ENCODE measurements around the gene RORC. TPM values are rescaled to one million over a fixed set of nuclear protein-coding genes. Genes with fewer than 3 reads are reported as not detected.

Gene RORC
- total and polyA plus RNA-seq, 2 experiments from 2014 or later: not detected

GRCh38 chr1:151862604-151863003 lies 31.0 kb upstream of the RORC start:
- DNase-seq: no peak
- Histone ChIP-seq H3K4me3 (no peak overlapping the region), H2AFZ (no peak overlapping the region), H3K27ac (no peak overlapping the region), H3K9me3 (ENCODE audit: low read depth) (no peaks in the 10 kb centered on the region), H4K20me1 (ENCODE audit: insufficient read depth) (no peaks in the 10 kb centered on the region), H3K4me1 (ENCODE audit: insufficient read depth) (peaks cover 10% of the 10 kb centered on the region; the same call in 1 of the 2 replicates), H3K9me2 (ENCODE audit: insufficient read depth) (no peaks in the 10 kb centered on the region), H3K4me2 (ENCODE audit: unreplicated experiment) (no peak overlapping the region), H3K36me3 (ENCODE audit: low read depth) (no peaks in the 10 kb centered on the region), H3K79me2 (ENCODE audit: insufficient read depth) (no peaks in the 10 kb centered on the region), H3F3A (ENCODE audit: insufficient read depth) (peaks cover 7% of the 10 kb centered on the region; the same call in 1 of the 2 replicates), H3K27me3 (replicated peaks; ENCODE audit: insufficient read depth) (no peaks in the 10 kb centered on the region), H3K9ac (no peak overlapping the region)
- in situ Hi-C loops (cut with MboI): no loop called here
- no peak for TF ChIP-seq EZH2 (IDR thresholded peaks at IDR 0.05; ENCODE audit: insufficient read depth, poor library complexity, severe bottlenecking)
- TF ChIP-seq EZH2phosphoT487 (IDR thresholded peaks at IDR 0.05; ENCODE audit: insufficient read depth, low read depth): no peak

DNA sequence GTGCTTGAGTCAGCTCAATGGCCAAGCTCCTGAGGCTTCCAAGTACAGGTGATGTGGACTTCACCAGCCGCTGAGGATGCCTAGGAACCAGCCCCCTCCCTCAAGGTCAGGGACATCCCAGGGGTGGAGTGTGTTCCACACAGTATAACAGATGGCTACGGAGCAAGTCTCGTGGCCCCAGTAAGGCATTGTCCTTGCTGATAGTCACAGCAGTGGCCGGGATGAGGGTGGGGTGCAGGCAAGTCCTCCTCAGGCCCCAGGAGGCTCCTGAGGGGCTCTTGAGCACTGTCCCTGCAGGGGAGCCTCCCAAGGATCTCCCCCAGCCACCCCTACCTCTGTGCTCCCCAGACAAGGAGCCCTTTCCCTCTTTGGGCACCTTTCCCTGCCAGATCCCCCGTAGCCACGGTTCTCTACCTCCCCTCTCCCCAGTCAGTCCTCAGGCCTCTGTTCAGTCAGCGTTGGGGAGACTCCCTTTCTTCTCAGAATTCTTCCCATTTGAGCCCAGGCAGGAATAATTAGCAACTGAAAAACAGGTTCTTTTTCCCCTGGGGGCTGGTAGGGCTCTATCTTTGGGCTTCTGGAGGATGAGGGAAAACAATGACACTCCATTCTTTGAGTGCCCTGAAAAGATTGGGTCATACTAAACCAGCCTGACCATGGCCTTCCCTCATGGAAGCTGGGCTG lies 29.0 kb upstream of the RORC start:
- no peaks in the 10 kb centered on the region for H3K27me3 ChIP-seq (replicated peaks; ENCODE audit: insufficient read depth)
- WGBS, 2 experiments (ENCODE audit: low coverage in 1 of 2, low lambda C conversion rate in 2 of 2, missing lambda C conversion rate in 2 of 2): 65 to 76% methylated on average over 7 of the region's 7 CpGs
- H3K27ac ChIP-seq: no peak overlapping the region
- TF ChIP-seq EZH2phosphoT487 (IDR thresholded peaks at IDR 0.05; ENCODE audit: insufficient read depth, low read depth): no peak
- TF ChIP-seq EZH2 (IDR thresholded peaks at IDR 0.05; ENCODE audit: insufficient read depth, poor library complexity, severe bottlenecking): no peak
- no peaks in the 10 kb centered on the region for H4K20me1 ChIP-seq (ENCODE audit: insufficient read depth)
- no peak overlapping the region for H3K4me3 ChIP-seq
- H3K9ac ChIP-seq: no peak overlapping the region
- H3K36me3 ChIP-seq (ENCODE audit: low read depth): no peaks in the 10 kb centered on the region
- no peaks in the 10 kb centered on the region for H3K9me3 ChIP-seq (ENCODE audit: low read depth)
- no peaks in the 10 kb centered on the region for H3K9me2 ChIP-seq (ENCODE audit: insufficient read depth)
- in situ Hi-C loops (cut with MboI): no loop called here
- H3K4me1 ChIP-seq (ENCODE audit: insufficient read depth): peaks cover 12% of the 10 kb centered on the region
- H3F3A ChIP-seq (ENCODE audit: insufficient read depth): 0 out of 2 replicates have a peak, but pooled peaks cover under 1% of the 10 kb centered on the region
- DNase-seq: no peak
- H2AFZ ChIP-seq: no peak overlapping the region
- no peak overlapping the region for H3K4me2 ChIP-seq (ENCODE audit: unreplicated experiment)
- H3K79me2 ChIP-seq (ENCODE audit: insufficient read depth): no peaks in the 10 kb centered on the region

DNA sequence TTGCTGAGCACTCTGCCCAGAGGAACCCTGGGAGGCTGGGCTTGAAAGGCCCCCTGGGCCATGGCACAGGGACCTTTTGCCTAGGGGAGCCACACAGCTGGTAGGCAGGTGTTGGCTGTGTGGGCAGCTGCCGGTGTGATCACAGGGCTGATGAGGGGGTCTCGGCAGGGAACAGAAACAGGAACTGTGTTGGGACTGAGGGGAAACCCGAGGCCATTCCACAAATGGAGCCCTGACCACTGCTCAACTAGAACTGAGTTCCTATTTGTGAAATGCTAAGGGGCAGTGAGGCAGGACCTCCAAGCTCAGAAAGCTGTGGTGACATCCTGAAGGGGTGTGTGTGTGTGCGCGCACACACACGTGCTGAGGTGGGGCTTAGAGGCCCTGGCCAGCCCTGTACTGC lies 28.3 kb upstream of the RORC start:
- no peak overlapping the region for H2AFZ ChIP-seq

DNA sequence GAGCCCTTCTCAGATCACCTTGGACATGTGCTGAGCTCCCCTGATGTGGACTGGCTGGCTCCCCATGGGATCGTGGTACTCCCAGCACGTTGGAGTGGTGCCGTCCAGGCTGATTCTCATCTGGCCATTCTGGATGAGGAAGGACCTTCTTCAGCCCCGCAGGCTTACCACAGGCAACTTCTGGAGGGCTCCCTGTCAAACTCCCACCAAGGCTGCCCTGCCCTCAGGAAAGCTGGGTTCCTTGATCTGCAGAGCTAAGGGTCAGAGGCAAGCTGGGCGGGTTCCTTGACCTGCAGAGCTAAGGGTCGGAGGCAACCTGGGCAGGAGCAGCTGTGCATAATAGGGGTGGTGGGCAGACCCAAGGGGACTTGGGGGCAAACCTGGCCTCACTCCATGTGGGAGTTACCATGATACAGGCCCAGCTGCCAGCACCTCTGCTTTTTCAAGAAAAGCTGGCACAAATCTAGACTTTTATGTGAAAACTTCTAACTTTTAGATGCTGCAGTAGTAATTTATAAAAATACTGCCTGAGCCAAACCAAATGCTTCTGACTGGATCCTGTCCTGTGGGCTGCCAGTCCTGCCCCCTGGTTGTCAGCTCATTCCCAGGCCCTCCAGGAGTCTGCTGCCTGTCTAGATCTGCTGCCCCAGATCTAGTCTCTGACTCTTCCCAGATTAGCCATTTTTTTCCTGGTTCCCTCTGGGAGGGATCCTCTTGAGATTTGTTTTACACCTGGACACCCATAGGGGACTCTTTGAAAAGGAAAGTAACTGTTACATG lies 27.5 kb upstream of the RORC start:
- Histone ChIP-seq H3K27me3 (replicated peaks; ENCODE audit: insufficient read depth) (no peaks in the 10 kb centered on the region), H3K4me1 (ENCODE audit: insufficient read depth) (peaks cover 14% of the 10 kb centered on the region), H3K4me3 (no peak overlapping the region), H3F3A (ENCODE audit: insufficient read depth) (0 out of 2 replicates have a peak, but pooled peaks cover 7% of the 10 kb centered on the region), H4K20me1 (ENCODE audit: insufficient read depth) (no peaks in the 10 kb centered on the region), H3K9me3 (ENCODE audit: low read depth) (no peaks in the 10 kb centered on the region), H2AFZ (peak overlapping the region; percentile 29; the same call in 1 of the 2 replicates), H3K79me2 (ENCODE audit: insufficient read depth) (no peaks in the 10 kb centered on the region), H3K36me3 (ENCODE audit: low read depth) (no peaks in the 10 kb centered on the region), H3K9ac (no peak overlapping the region), H3K27ac (no peak overlapping the region), H3K4me2 (ENCODE audit: unreplicated experiment) (no peak overlapping the region), H3K9me2 (ENCODE audit: insufficient read depth) (no peaks in the 10 kb centered on the region)
- TF ChIP-seq EZH2 (IDR thresholded peaks at IDR 0.05; ENCODE audit: insufficient read depth, poor library complexity, severe bottlenecking) (no peak), EZH2phosphoT487 (IDR thresholded peaks at IDR 0.05; ENCODE audit: insufficient read depth, low read depth) (no peak)
- no peak for DNase-seq
- in situ Hi-C loops (cut with MboI): no loop called here
- 93 to 98% methylated on average over 6 of the region's 6 CpGs for WGBS, 2 experiments (ENCODE audit: low coverage in 1 of 2, low lambda C conversion rate in 2 of 2, missing lambda C conversion rate in 2 of 2)

More for the DNA sequence above, 28.3 kb upstream of the RORC start:
- H3K27ac ChIP-seq: no peak overlapping the region
- H3K36me3 ChIP-seq (ENCODE audit: low read depth): no peaks in the 10 kb centered on the region
- no peak overlapping the region for H3K4me2 ChIP-seq (ENCODE audit: unreplicated experiment)
- no peak overlapping the region for H3K4me3 ChIP-seq
- H3K4me1 ChIP-seq (ENCODE audit: insufficient read depth): peaks cover 14% of the 10 kb centered on the region
- H3F3A ChIP-seq (ENCODE audit: insufficient read depth): 0 out of 2 replicates have a peak, but pooled peaks cover 7% of the 10 kb centered on the region
- no peaks in the 10 kb centered on the region for H3K27me3 ChIP-seq (replicated peaks; ENCODE audit: insufficient read depth)
- no peaks in the 10 kb centered on the region for H3K9me2 ChIP-seq (ENCODE audit: insufficient read depth)
- H3K79me2 ChIP-seq (ENCODE audit: insufficient read depth): no peaks in the 10 kb centered on the region
- no peaks in the 10 kb centered on the region for H4K20me1 ChIP-seq (ENCODE audit: insufficient read depth)
- no peak for DNase-seq
- in situ Hi-C loops (cut with MboI): no loop called here
- TF ChIP-seq EZH2 (IDR thresholded peaks at IDR 0.05; ENCODE audit: insufficient read depth, poor library complexity, severe bottlenecking) (no peak), EZH2phosphoT487 (IDR thresholded peaks at IDR 0.05; ENCODE audit: insufficient read depth, low read depth) (no peak)
- H3K9ac ChIP-seq: no peak overlapping the region
- 89 to 90% methylated on average over 6 of the region's 6 CpGs for WGBS, 2 experiments (ENCODE audit: low coverage in 1 of 2, low lambda C conversion rate in 2 of 2, missing lambda C conversion rate in 2 of 2)
- no peaks in the 10 kb centered on the region for H3K9me3 ChIP-seq (ENCODE audit: low read depth)

Data from GM23248 (cell line).